ENCODE measurements around the gene FSD2. TPM values are rescaled to one million over a fixed set of nuclear protein-coding genes. Genes with fewer than 3 reads are reported as not detected.

FSD2 gene
- total and polyA plus RNA-seq, 8 donors, result 0.04 to 0.09 (median 0.05) TPM; not detected in 4

GRCh38 chr15:82807920-82808633, 2.2 kb upstream of the FSD2 start:
- DNase-seq, result no peak
- no peak for FAIRE-seq
- Histone ChIP-seq H3K9me3 (no peaks in the 10 kb centered on the region), H3K27me3 (no peaks in the 10 kb centered on the region), H3K4me1 (peaks cover 6 to 16% (median 9%) of the 10 kb centered on the region in 3 donors), H3K4me3 (no peak overlapping the region), H3K27ac (peak overlapping the region in 2 of 4 donors; percentile 96 to 99), H3K36me3 (peaks cover 0 to 4% (median 4%) of the 10 kb centered on the region in 3 donors)
- intact Hi-C loops (cut with DNase I), result no loop called here
- no peak for ATAC-seq
- 75 to 83% methylated on average over 11 of the region's 11 CpGs for WGBS, 2 donors
- TF ChIP-seq, protein P1, sequence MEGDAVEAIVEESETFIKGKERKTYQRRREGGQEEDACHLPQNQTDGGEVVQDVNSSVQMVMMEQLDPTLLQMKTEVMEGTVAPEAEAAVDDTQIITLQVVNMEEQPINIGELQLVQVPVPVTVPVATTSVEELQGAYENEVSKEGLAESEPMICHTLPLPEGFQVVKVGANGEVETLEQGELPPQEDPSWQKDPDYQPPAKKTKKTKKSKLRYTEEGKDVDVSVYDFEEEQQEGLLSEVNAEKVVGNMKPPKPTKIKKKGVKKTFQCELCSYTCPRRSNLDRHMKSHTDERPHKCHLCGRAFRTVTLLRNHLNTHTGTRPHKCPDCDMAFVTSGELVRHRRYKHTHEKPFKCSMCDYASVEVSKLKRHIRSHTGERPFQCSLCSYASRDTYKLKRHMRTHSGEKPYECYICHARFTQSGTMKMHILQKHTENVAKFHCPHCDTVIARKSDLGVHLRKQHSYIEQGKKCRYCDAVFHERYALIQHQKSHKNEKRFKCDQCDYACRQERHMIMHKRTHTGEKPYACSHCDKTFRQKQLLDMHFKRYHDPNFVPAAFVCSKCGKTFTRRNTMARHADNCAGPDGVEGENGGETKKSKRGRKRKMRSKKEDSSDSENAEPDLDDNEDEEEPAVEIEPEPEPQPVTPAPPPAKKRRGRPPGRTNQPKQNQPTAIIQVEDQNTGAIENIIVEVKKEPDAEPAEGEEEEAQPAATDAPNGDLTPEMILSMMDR (IDR thresholded peaks at IDR 0.05), result no peak

DNA sequence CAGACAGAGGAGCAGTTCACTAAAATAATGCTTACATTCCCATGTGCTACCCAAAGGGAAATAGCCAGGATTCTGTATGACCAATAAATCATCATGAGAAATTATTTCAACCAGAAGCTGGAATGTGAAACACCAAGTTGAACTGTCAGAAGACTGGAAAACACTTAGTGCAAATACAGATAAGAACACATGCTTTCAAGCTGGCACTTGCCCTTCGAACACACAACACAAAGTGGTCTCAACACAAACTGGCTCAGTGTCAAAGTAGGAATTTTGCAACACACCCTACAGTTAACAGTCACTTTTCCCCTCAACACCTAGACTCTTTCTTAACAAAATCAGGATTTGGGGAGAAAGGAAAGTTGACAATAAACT, 1.3 kb downstream of the FSD2 start:
- TF ChIP-seq, protein P1 (IDR thresholded peaks at IDR 0.05), result no peak
- FAIRE-seq (no peak), ATAC-seq (no peak), DNase-seq (no peak)
- Histone ChIP-seq H3K9me3 (no peaks in the 10 kb centered on the region), H3K27me3 (no peaks in the 10 kb centered on the region), H3K4me3 (no peak overlapping the region), H3K36me3 (no peaks in the 10 kb centered on the region), H3K4me1 (no peaks in the 10 kb centered on the region), H3K27ac (no peak overlapping the region)
- intact Hi-C loops (cut with DNase I), result no loop called here
- WGBS, 2 donors, result 10 to 11% methylated on average over 1 of the region's 1 CpG

DNA sequence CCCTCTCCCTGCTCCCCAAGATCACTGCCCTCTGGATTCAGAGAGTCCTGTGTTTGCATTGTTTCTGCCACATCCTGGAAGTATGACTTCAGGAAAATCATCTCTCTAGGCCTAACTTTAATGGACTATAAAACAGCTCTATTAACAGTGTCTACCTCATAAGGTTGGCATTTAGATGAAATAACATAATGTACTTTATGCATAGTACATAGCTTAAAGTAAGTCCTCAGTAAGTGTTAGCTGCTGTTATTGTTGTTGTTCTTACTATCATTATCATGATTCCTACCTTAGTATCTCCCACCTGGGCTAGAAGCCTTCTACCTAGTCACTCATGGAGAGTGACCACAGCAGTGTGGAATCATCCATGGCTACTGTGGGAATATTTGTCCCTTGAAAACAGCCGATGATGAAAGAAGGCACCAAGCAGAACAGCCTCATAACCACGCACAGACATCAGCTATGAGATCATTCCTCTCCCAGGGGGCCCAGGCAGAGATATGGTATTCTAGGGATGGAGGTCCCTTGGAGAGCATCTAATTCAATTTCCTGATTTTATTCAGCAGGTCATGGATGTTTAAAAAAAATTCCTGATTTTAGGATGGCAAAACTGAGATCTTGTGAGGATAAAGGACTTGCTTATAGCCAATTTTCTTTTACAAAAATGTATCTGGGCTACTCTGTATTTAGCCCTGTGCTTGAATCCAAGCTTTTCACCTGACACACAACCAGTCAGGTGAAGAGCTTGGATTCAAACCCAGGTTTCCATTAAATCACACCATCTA, 1.9 kb downstream of the FSD2 start:
- ATAC-seq, result no peak
- TF ChIP-seq, protein P1 (IDR thresholded peaks at IDR 0.05), result no peak
- DNase-seq, result no peak
- Histone ChIP-seq H3K4me1 (no peaks in the 10 kb centered on the region), H3K36me3 (no peaks in the 10 kb centered on the region), H3K27ac (no peak overlapping the region), H3K27me3 (no peaks in the 10 kb centered on the region), H3K9me3 (no peaks in the 10 kb centered on the region), H3K4me3 (no peak overlapping the region)
- intact Hi-C loops (cut with DNase I), result no loop called here
- no peak for FAIRE-seq
- WGBS, 2 donors, result 71 to 78% methylated on average over 2 of the region's 2 CpGs

DNA sequence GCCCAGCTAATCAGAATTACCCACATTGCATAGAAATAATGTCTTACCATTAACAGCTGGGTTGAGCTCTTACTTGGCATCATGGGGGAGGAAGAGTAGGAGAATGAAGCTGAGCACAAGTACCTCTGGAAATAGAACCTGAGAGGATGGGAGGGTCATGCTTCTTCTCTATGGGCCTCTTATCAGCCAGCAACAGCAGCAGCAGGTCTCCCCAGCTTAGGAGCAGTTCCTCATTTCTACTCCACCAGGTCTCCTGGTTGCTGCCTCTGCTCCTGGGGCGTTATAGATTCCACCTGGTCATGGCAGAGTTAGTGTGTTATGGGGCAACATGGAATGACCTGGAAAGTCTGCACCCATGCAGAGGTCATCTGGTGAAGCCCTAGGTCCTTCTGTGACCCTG, 3.4 kb downstream of the FSD2 start:
- TF ChIP-seq, protein P1 (IDR thresholded peaks at IDR 0.05), result no peak
- Histone ChIP-seq H3K36me3 (no peaks in the 10 kb centered on the region), H3K27ac (no peak overlapping the region), H3K9me3 (no peaks in the 10 kb centered on the region), H3K4me3 (no peak overlapping the region), H3K4me1 (no peaks in the 10 kb centered on the region), H3K27me3 (no peaks in the 10 kb centered on the region)
- intact Hi-C loops (cut with DNase I), result no loop called here
- no peak for ATAC-seq
- 80 to 93% methylated on average over 1 of the region's 1 CpG for WGBS, 2 donors
- no peak for FAIRE-seq
- no peak for DNase-seq
